GM19240 (cell line): Measurements from ENCODE around the gene ZFYVE28.

Experiments used
- DNase-seq: peaks from one replicate; pipeline ENCODE4 v3.0.0; 2011; ENCODE audit warnings: low spot score; ENCODE audit not compliant: insufficient read length

Gene ZFYVE28

GRCh38 chr4:2273221-2273620 is 145.2 kb downstream of the ZFYVE28 start:
- no peak for DNase-seq

- no peak for DNase-seq
Measured at GRCh38 chr4:2272828-2273120, 145.7 kb downstream of the ZFYVE28 start.

GRCh38 chr4:2272026-2272827 is 146.2 kb downstream of the ZFYVE28 start:
- no peak for DNase-seq

- DNase-seq, result no peak
Measured at GRCh38 chr4:2271279-2272025, 147.0 kb downstream of the ZFYVE28 start.

GRCh38 chr4:2270341-2271165 is 147.9 kb downstream of the ZFYVE28 start:
- DNase-seq, result no peak

GRCh38 chr4:2269618-2270163 is 148.8 kb downstream of the ZFYVE28 start:
- no peak for DNase-seq

- no peak for DNase-seq
Measured at GRCh38 chr4:2269206-2269531, 149.3 kb downstream of the ZFYVE28 start.

- DNase-seq, result no peak
Measured at GRCh38 chr4:2268357-2269205, 149.9 kb downstream of the ZFYVE28 start.

- DNase-seq, result no peak
Measured at GRCh38 chr4:2267841-2268240, 150.6 kb downstream of the ZFYVE28 start.

- DNase-seq, result no peak
Measured at GRCh38 chr4:2267320-2267811, 151.1 kb downstream of the ZFYVE28 start.

GRCh38 chr4:2266821-2267220 is 151.6 kb downstream of the ZFYVE28 start:
- DNase-seq, result no peak

GRCh38 chr4:2266181-2266580 is 152.3 kb downstream of the ZFYVE28 start:
- DNase-seq, result no peak

GRCh38 chr4:2265113-2266110 is 153.0 kb downstream of the ZFYVE28 start:
- no peak for DNase-seq

- no peak for DNase-seq
Measured at GRCh38 chr4:2264481-2265041, 153.9 kb downstream of the ZFYVE28 start.

GRCh38 chr4:2263926-2264321 is 154.5 kb downstream of the ZFYVE28 start:
- DNase-seq, result no peak

GRCh38 chr4:2262944-2263250 is 155.5 kb downstream of the ZFYVE28 start:
- DNase-seq, result no peak

GRCh38 chr4:2262145-2262943 is 156.1 kb downstream of the ZFYVE28 start:
- peak; percentile 98 for DNase-seq

GRCh38 chr4:2261853-2262144 is 156.6 kb downstream of the ZFYVE28 start, which contains the start of gene MXD4:
TSS of gene MXD4 (minus strand) at chr4:2262109. CDS start at chr4:2261980, 129 bp downstream.
- no peak for DNase-seq
